Neuron (in vitro differentiated cells): ENCODE data around the gene GABRB3.

ENCODE experiments used
- H2AFZ ChIP-seq: one replicate; pipeline ENCODE4 v1.6.1; 2013; ENCODE audit warnings: low read depth, mild to moderate bottlenecking, inconsistent platforms, low read length, moderate library complexity
- H3K27me3 ChIP-seq: one replicate; pipeline ENCODE4 v1.6.1; 2013; ENCODE audit warnings: low read length; ENCODE audit not compliant: insufficient read depth
- H3K36me3 ChIP-seq: one replicate; pipeline ENCODE4 v1.6.1; 2013; ENCODE audit warnings: low read length; ENCODE audit not compliant: insufficient read depth
- H3K4me1 ChIP-seq: one replicate; pipeline ENCODE4 v1.6.1; 2013; ENCODE audit warnings: low read length; ENCODE audit not compliant: insufficient read depth
- H3K4me3 ChIP-seq: 2 replicates; pipeline ENCODE4 v1.5.1; 2013; ENCODE audit warnings: mild to moderate bottlenecking, low read length, moderate library complexity
- H3K9me3 ChIP-seq: one replicate; pipeline ENCODE4 v1.6.1; 2013; ENCODE audit warnings: low read length

GABRB3 gene

GRCh38 chr15:26767169-26767670 is 5.6 kb downstream of the GABRB3 start:
- no peak overlapping the region for H3K4me3 ChIP-seq
- H3K36me3 ChIP-seq: no peaks in the 10 kb centered on the region
- H3K9me3 ChIP-seq: no peaks in the 10 kb centered on the region
- H3K4me1 ChIP-seq: peaks cover under 1% of the 10 kb centered on the region
- H3K27me3 ChIP-seq: peaks cover 19% of the 10 kb centered on the region
- H2AFZ ChIP-seq: no peak overlapping the region

- Histone ChIP-seq H3K36me3 (no peaks in the 10 kb centered on the region), H3K9me3 (no peaks in the 10 kb centered on the region), H3K4me1 (no peaks in the 10 kb centered on the region), H2AFZ (no peak overlapping the region), H3K27me3 (peaks cover 9% of the 10 kb centered on the region), H3K4me3 (no peak overlapping the region)
Observed at GRCh38 chr15:26766262-26766661, 6.6 kb downstream of the GABRB3 start.

GRCh38 chr15:26759986-26760385 is 12.9 kb downstream of the GABRB3 start:
- H3K9me3 ChIP-seq: no peaks in the 10 kb centered on the region
- no peaks in the 10 kb centered on the region for H3K27me3 ChIP-seq
- no peaks in the 10 kb centered on the region for H3K4me1 ChIP-seq
- H2AFZ ChIP-seq: no peak overlapping the region
- H3K4me3 ChIP-seq: no peak overlapping the region
- no peaks in the 10 kb centered on the region for H3K36me3 ChIP-seq

- no peak overlapping the region for H2AFZ ChIP-seq
- no peak overlapping the region for H3K4me3 ChIP-seq
- H3K9me3 ChIP-seq: no peaks in the 10 kb centered on the region
- no peaks in the 10 kb centered on the region for H3K36me3 ChIP-seq
- no peaks in the 10 kb centered on the region for H3K27me3 ChIP-seq
- H3K4me1 ChIP-seq: no peaks in the 10 kb centered on the region
Observed at GRCh38 chr15:26758079-26758478, 14.8 kb downstream of the GABRB3 start.

GRCh38 chr15:26757141-26757540 is 15.7 kb downstream of the GABRB3 start:
- Histone ChIP-seq H3K9me3 (no peaks in the 10 kb centered on the region), H2AFZ (no peak overlapping the region), H3K36me3 (no peaks in the 10 kb centered on the region), H3K27me3 (no peaks in the 10 kb centered on the region), H3K4me3 (no peak overlapping the region), H3K4me1 (no peaks in the 10 kb centered on the region)

GRCh38 chr15:26744894-26745293 is 28.0 kb downstream of the GABRB3 start:
- Histone ChIP-seq H2AFZ (no peak overlapping the region), H3K4me3 (no peak overlapping the region), H3K27me3 (no peaks in the 10 kb centered on the region), H3K9me3 (no peaks in the 10 kb centered on the region), H3K4me1 (no peaks in the 10 kb centered on the region), H3K36me3 (no peaks in the 10 kb centered on the region)

- H2AFZ ChIP-seq: no peak overlapping the region
- H3K4me3 ChIP-seq: no peak overlapping the region
- H3K27me3 ChIP-seq: no peaks in the 10 kb centered on the region
- H3K4me1 ChIP-seq: no peaks in the 10 kb centered on the region
- H3K9me3 ChIP-seq: no peaks in the 10 kb centered on the region
- H3K36me3 ChIP-seq: no peaks in the 10 kb centered on the region
Observed at GRCh38 chr15:26739791-26740190, 33.1 kb downstream of the GABRB3 start.

- H3K27me3 ChIP-seq: no peaks in the 10 kb centered on the region
- no peaks in the 10 kb centered on the region for H3K36me3 ChIP-seq
- H3K4me1 ChIP-seq: no peaks in the 10 kb centered on the region
- no peak overlapping the region for H2AFZ ChIP-seq
- H3K9me3 ChIP-seq: no peaks in the 10 kb centered on the region
- H3K4me3 ChIP-seq: no peak overlapping the region
Observed at GRCh38 chr15:26738996-26739395, 33.9 kb downstream of the GABRB3 start.

GRCh38 chr15:26736502-26737248 is 36.2 kb downstream of the GABRB3 start:
- Histone ChIP-seq H2AFZ (no peak overlapping the region), H3K9me3 (no peaks in the 10 kb centered on the region), H3K27me3 (no peaks in the 10 kb centered on the region), H3K4me3 (no peak overlapping the region), H3K36me3 (no peaks in the 10 kb centered on the region), H3K4me1 (no peaks in the 10 kb centered on the region)

- no peaks in the 10 kb centered on the region for H3K27me3 ChIP-seq
- H3K9me3 ChIP-seq: no peaks in the 10 kb centered on the region
- H2AFZ ChIP-seq: no peak overlapping the region
- no peaks in the 10 kb centered on the region for H3K36me3 ChIP-seq
- H3K4me3 ChIP-seq: no peak overlapping the region
- H3K4me1 ChIP-seq: no peaks in the 10 kb centered on the region
Observed at GRCh38 chr15:26731965-26732364, 40.9 kb downstream of the GABRB3 start.

GRCh38 chr15:26729581-26729980 is 43.3 kb downstream of the GABRB3 start:
- H2AFZ ChIP-seq: no peak overlapping the region
- H3K27me3 ChIP-seq: no peaks in the 10 kb centered on the region
- H3K36me3 ChIP-seq: no peaks in the 10 kb centered on the region
- H3K4me3 ChIP-seq: no peak overlapping the region
- H3K9me3 ChIP-seq: no peaks in the 10 kb centered on the region
- H3K4me1 ChIP-seq: no peaks in the 10 kb centered on the region

- Histone ChIP-seq H2AFZ (no peak overlapping the region), H3K4me3 (no peak overlapping the region), H3K9me3 (no peaks in the 10 kb centered on the region), H3K27me3 (no peaks in the 10 kb centered on the region), H3K36me3 (no peaks in the 10 kb centered on the region), H3K4me1 (no peaks in the 10 kb centered on the region)
Observed at GRCh38 chr15:26729030-26729429, 43.8 kb downstream of the GABRB3 start.

GRCh38 chr15:26724381-26725150 is 48.3 kb downstream of the GABRB3 start:
- no peak overlapping the region for H2AFZ ChIP-seq
- H3K36me3 ChIP-seq: no peaks in the 10 kb centered on the region
- H3K27me3 ChIP-seq: no peaks in the 10 kb centered on the region
- no peaks in the 10 kb centered on the region for H3K9me3 ChIP-seq
- no peak overlapping the region for H3K4me3 ChIP-seq
- no peaks in the 10 kb centered on the region for H3K4me1 ChIP-seq
